WTC11 (cell line): Measurements from ENCODE around the gene STARD5. TPM values are rescaled to one million over a fixed set of nuclear protein-coding genes. Genes with fewer than 3 reads are reported as not detected.

Experiments used
- ATAC-seq: fragments of 200-7000 bp; cut with Tn5 transposase; 2 replicates; pipeline ENCODE4 v1.10.0; 2021; ENCODE audit warnings: mild to moderate bottlenecking, moderate library complexity
- CTCF ChIA-PET: fragments of 300-600 bp; sonication (Branson Sonifier 250); formaldehyde crosslinking; loops from one replicate; lab custom pipeline; 2021; ENCODE audit warnings: antibody characterized with exemption; lab: Charles Lee
- POLR2A ChIA-PET: fragments of 350-600 bp; sonication (Branson Sonifier 250); formaldehyde crosslinking; loops from one replicate; lab custom pipeline; 2021; ENCODE audit warnings: antibody characterized with exemption; lab: Charles Lee
- DNase-seq: peaks from one replicate; pipeline ENCODE4 v3.0.0; 2021; ENCODE audit warnings: low spot score
- H3K27ac Mint-ChIP-seq: 2 replicates; pipeline ENCODE4 v1.8.0; 2021; ENCODE audit warnings: mixed read lengths
- H3K27me3 Mint-ChIP-seq: 2 replicates; pipeline ENCODE4 v1.8.0; 2021; ENCODE audit warnings: low read depth, mild to moderate bottlenecking, moderate library complexity, mixed read lengths
- H3K36me3 Mint-ChIP-seq: 2 replicates; pipeline ENCODE4 v1.8.0; 2021; ENCODE audit warnings: mixed read lengths
- H3K4me1 Mint-ChIP-seq: 2 replicates; pipeline ENCODE4 v1.8.0; 2022; ENCODE audit warnings: mixed read lengths
- H3K4me3 Mint-ChIP-seq: 2 replicates; pipeline ENCODE4 v1.8.0; 2021; ENCODE audit warnings: mild to moderate bottlenecking, moderate library complexity, mixed read lengths
- H3K9me3 Mint-ChIP-seq: 2 replicates; pipeline ENCODE4 v1.8.0; 2021; ENCODE audit warnings: mixed read lengths
- ATF1 ChIP-seq: sonication (generic); formaldehyde crosslinking; IDR thresholded peaks from 2 replicates; pipeline ENCODE4 v1.8.1; 2023; ENCODE audit warnings: mild to moderate bottlenecking, moderate library complexity, missing genetic modification reagents
- E2F1 ChIP-seq: sonication (generic); formaldehyde crosslinking; IDR thresholded peaks from 2 replicates; pipeline ENCODE4 v1.8.0; 2022; ENCODE audit warnings: mild to moderate bottlenecking, missing genetic modification reagents
- E2F5 ChIP-seq: sonication (generic); formaldehyde crosslinking; IDR thresholded peaks from 2 replicates; pipeline ENCODE4 v1.8.1; 2022; ENCODE audit warnings: mild to moderate bottlenecking, moderate library complexity, missing genetic modification reagents
- ESRRA ChIP-seq: sonication (generic); formaldehyde crosslinking; IDR thresholded peaks from 2 replicates; pipeline ENCODE4 v1.8.1; 2022; ENCODE audit warnings: mild to moderate bottlenecking, missing genetic modification reagents, borderline replicate concordance
- FOXK1 ChIP-seq: sonication (generic); formaldehyde crosslinking; IDR thresholded peaks from 2 replicates; pipeline ENCODE4 v1.8.0; 2022; ENCODE audit warnings: mild to moderate bottlenecking, moderate library complexity, missing genetic modification reagents
- HMGA2 ChIP-seq: fragments of 250-450 bp; sonication (Bioruptor Pico); IDR thresholded peaks from 2 replicates; pipeline ENCODE4 v1.4.0; 2021; ENCODE audit warnings: mild to moderate bottlenecking, moderate library complexity
- IRF1 ChIP-seq: sonication (generic); formaldehyde crosslinking; IDR thresholded peaks from 2 replicates; pipeline ENCODE4 v1.8.0; 2023; ENCODE audit warnings: missing genetic modification reagents
- JUN ChIP-seq: sonication (generic); formaldehyde crosslinking; IDR thresholded peaks from 2 replicates; pipeline ENCODE4 v1.8.0; 2023; ENCODE audit warnings: mild to moderate bottlenecking, missing genetic modification reagents
- OVOL2 ChIP-seq: fragments of 250-450 bp; sonication (Bioruptor Pico); IDR thresholded peaks from 2 replicates; pipeline ENCODE4 v1.9.0; 2021; ENCODE audit warnings: mild to moderate bottlenecking, borderline replicate concordance
- RELA ChIP-seq: sonication (generic); formaldehyde crosslinking; IDR thresholded peaks from 2 replicates; pipeline ENCODE4 v1.8.1; 2022; ENCODE audit warnings: missing genetic modification reagents, mild to moderate bottlenecking, borderline replicate concordance
- SOX15 ChIP-seq: fragments of 250-450 bp; sonication (Bioruptor Pico); IDR thresholded peaks from 2 replicates; pipeline ENCODE4 v1.9.0; 2021; ENCODE audit warnings: mild to moderate bottlenecking
- TEAD1 ChIP-seq: sonication (generic); formaldehyde crosslinking; IDR thresholded peaks from 2 replicates; pipeline ENCODE4 v1.8.0; 2022; ENCODE audit warnings: mild to moderate bottlenecking, missing genetic modification reagents
- USF1 ChIP-seq: sonication (generic); formaldehyde crosslinking; IDR thresholded peaks from 2 replicates; pipeline ENCODE4 v1.8.0; 2022; ENCODE audit warnings: mild to moderate bottlenecking, missing genetic modification reagents
- ZMAT4 ChIP-seq: fragments of 250-450 bp; sonication (Bioruptor Pico); IDR thresholded peaks from 2 replicates; pipeline ENCODE4 v1.9.0; 2021; ENCODE audit warnings: mild to moderate bottlenecking
- ZNF416 ChIP-seq: fragments of 250-450 bp; sonication (Bioruptor Pico); IDR thresholded peaks from 2 replicates; pipeline ENCODE4 v1.9.0; 2021; ENCODE audit warnings: mild to moderate bottlenecking, inconsistent platforms
- ZNF512 ChIP-seq: sonication (generic); formaldehyde crosslinking; IDR thresholded peaks from 2 replicates; pipeline ENCODE4 v1.8.1; 2022; ENCODE audit warnings: missing genetic modification reagents, borderline replicate concordance
- ZNF532 ChIP-seq: fragments of 250-450 bp; sonication (Bioruptor Pico); IDR thresholded peaks from 2 replicates; pipeline ENCODE4 v1.9.0; 2021; ENCODE audit warnings: mild to moderate bottlenecking, borderline replicate concordance
- total RNA-seq: library from RNA; stranded (reverse); gene quantifications from 3 replicates; pipeline ENCODE4 v1.2.3, GENCODE V29; 2021

STARD5 gene
- total RNA-seq, 1 experiment from 2014 or later = 6.8 TPM

GRCh38 chr15:81338170-81339007 lies 14.4 kb upstream of the STARD5 start:
- no peaks in the 10 kb centered on the region for H3K27me3 Mint-ChIP-seq
- no peaks in the 10 kb centered on the region for H3K4me1 Mint-ChIP-seq
- POLR2A ChIA-PET = no interaction called here
- no peak for ATAC-seq
- no peak overlapping the region for H3K4me3 Mint-ChIP-seq
- no peaks in the 10 kb centered on the region for H3K9me3 Mint-ChIP-seq
- CTCF ChIA-PET = interaction anchor here (2.1 kb wide), 1 partner anchor 72 kb away, joined by 5 read pairs; no protein-coding TSS in a partner anchor
- H3K27ac Mint-ChIP-seq = no peak overlapping the region
- no peaks in the 10 kb centered on the region for H3K36me3 Mint-ChIP-seq
- TF ChIP-seq TEAD1 (CRISPR knock-in tag) (no peak), SOX15 (CRISPR knock-in tag) (no peak), HMGA2 (CRISPR knock-in tag) (no peak), ZNF532 (CRISPR knock-in tag) (no peak), ESRRA (CRISPR knock-in tag) (no peak), IRF1 (no peak), USF1 (CRISPR knock-in tag) (no peak), FOXK1 (CRISPR knock-in tag) (no peak), RELA (CRISPR knock-in tag) (no peak), E2F1 (CRISPR knock-in tag) (no peak), ATF1 (CRISPR knock-in tag) (no peak), OVOL2 (CRISPR knock-in tag) (no peak), ZNF512 (no peak), ZMAT4 (CRISPR knock-in tag) (no peak), ZNF416 (CRISPR knock-in tag) (no peak), E2F5 (CRISPR knock-in tag) (no peak), JUN (no peak)
- no peak for DNase-seq
